K562 (cell line): ENCODE results near the gene MAGI2. TPM values are rescaled to one million over a fixed set of nuclear protein-coding genes. Genes with fewer than 3 reads are reported as not detected.

Source experiments
- ETV5 ChIP-seq: sonication (generic); formaldehyde crosslinking; IDR thresholded peaks from 2 replicates; pipeline ENCODE4 v1.4.0; 2020; ENCODE audit warnings: low read depth, mild to moderate bottlenecking, missing genetic modification reagents
- PTRF ChIP-seq: fragments of 450-650 bp; IDR thresholded peaks from 2 replicates; pipeline ENCODE4 v1.6.1; 2016; ENCODE audit warnings: mild to moderate bottlenecking, missing genetic modification characterization, missing compliant biosample characterization
- ZC3H4 ChIP-seq: sonication (generic); formaldehyde crosslinking; IDR thresholded peaks from 2 replicates; pipeline ENCODE4 v1.9.0; 2021; ENCODE audit warnings: missing genetic modification reagents, borderline replicate concordance
- ZNF318 ChIP-seq, 2 experiments: fragments of 450-650 bp; IDR thresholded peaks; 2 replicates each; pipeline ENCODE4 v1.6.1; 2016; ENCODE audit warnings: mild to moderate bottlenecking in 2 of 2, borderline replicate concordance in 1 of 2, low read depth in 1 of 2, moderate library complexity in 1 of 2
- ZNF778 ChIP-seq: fragments of 450-650 bp; formaldehyde crosslinking; IDR thresholded peaks from 2 replicates; pipeline ENCODE4 v1.4.0; 2020; ENCODE audit warnings: mild to moderate bottlenecking, moderate library complexity
- polyA plus RNA-seq, 8 experiments: library from polyadenylated mRNA; depleted of rRNA in 4 of 8; stranded (reverse) in 5 of 8; unstranded in 3 of 8; fragments of >200 nt; fragmentation: Nextera tagmentation in 2 of 8; fragmentation: Illumina TruSeq in 1 of 8; extraction: Ambion mirVana in 2 of 8; extraction: Trizol in 1 of 8; gene quantifications; 2 replicates each; pipeline versions ENCODE4 v1.2.1 to v1.2.3, GENCODE V29; 2011 to 2014; ENCODE audit warnings: inconsistent platforms in 1 of 8, missing spikeins in 1 of 8
- total RNA-seq, 7 experiments: library from RNA; depleted of rRNA in 6 of 7; stranded (reverse); fragments of >200 nt in 6 of 7; fragmentation: Illumina TruSeq in 2 of 7; extraction: Trizol in 2 of 7; gene quantifications; 2 replicates each; pipeline versions ENCODE4 v1.2.1 to v1.2.3, GENCODE V29; 2011 to 2021; ENCODE audit warnings: low replicate concordance in 1 of 7
- TF ChIP-seq, protein P1 (sequence below): fragments of 250-450 bp; sonication (Bioruptor Pico); IDR thresholded peaks from 2 replicates; pipeline ENCODE4 v1.5.0; 2020; ENCODE audit warnings: mild to moderate bottlenecking, borderline replicate concordance

MAGI2 gene
- total and polyA plus RNA-seq, 9 of the 15 experiments (the other 6 are each of a cell fraction or from before 2014, with no cell fraction given): 0.27 to 1.4 (median 0.70) TPM

DNA sequence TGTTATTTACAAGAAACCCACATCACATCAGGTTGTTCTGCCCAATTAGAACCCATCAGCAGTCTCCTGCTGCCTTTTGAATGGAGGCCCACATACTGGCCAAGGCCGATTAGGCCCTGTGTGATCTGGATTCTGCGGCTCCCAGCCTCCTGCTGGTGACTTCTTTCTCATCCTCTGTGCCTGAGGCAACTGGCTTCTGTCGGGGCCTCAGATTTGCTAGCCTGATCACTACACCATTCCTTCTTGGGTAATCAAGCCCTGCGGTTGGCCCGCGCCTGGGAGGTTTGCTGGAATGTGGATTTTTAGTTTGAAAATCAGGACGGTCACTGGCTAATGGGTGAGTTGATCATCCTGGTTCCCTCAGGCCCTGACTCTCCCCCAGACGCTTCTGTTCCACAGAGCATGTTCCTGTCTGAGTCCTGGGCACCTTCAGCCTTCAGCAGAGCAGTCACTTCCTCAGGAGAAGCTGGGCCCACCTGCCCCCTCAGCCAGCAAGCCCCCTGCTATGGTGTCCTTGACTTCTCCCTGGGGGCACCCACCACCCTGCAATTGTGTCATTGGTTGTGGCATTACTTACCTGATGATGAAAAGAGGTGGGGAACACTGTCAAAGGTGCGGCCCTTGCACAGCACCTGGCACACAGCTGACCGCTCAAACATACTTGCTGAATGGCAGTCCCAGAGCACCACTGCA lies 1447.3 kb downstream of the MAGI2 start (continued):
- TF ChIP-seq ZNF318 (IDR thresholded peaks at IDR 0.05; ENCODE audit: borderline replicate concordance in 1 of 2, low read depth in 1 of 2) (no peak), PTRF (no peak), ETV5 (CRISPR knock-in tag) (no peak), ZC3H4 (CRISPR knock-in tag) (no peak), ZNF778 (CRISPR knock-in tag) (no peak)
- TF ChIP-seq, protein P1, sequence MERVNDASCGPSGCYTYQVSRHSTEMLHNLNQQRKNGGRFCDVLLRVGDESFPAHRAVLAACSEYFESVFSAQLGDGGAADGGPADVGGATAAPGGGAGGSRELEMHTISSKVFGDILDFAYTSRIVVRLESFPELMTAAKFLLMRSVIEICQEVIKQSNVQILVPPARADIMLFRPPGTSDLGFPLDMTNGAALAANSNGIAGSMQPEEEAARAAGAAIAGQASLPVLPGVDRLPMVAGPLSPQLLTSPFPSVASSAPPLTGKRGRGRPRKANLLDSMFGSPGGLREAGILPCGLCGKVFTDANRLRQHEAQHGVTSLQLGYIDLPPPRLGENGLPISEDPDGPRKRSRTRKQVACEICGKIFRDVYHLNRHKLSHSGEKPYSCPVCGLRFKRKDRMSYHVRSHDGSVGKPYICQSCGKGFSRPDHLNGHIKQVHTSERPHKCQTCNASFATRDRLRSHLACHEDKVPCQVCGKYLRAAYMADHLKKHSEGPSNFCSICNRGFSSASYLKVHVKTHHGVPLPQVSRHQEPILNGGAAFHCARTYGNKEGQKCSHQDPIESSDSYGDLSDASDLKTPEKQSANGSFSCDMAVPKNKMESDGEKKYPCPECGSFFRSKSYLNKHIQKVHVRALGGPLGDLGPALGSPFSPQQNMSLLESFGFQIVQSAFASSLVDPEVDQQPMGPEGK: no peak
